Activated naive CD4-positive, alpha-beta T cell treated with anti-CD3 and anti-CD28 coated beads for 36 hours (primary cell): ENCODE measurements around the gene DIDO1. TPM values are rescaled to one million over a fixed set of nuclear protein-coding genes. Genes with fewer than 3 reads are reported as not detected.

ENCODE experiments used
- CTCF ChIA-PET: fragments of 350-600 bp; sonication (Branson Sonifier 250); formaldehyde crosslinking; loops from one replicate; lab custom pipeline; 2021; ENCODE audit warnings: antibody characterized with exemption; lab: Charles Lee
- DNase-seq: peaks from one replicate; pipeline ENCODE4 v3.0.0-alpha.2; 2020
- H3K27ac Mint-ChIP-seq: one replicate; pipeline ENCODE4 v1.8.0; 2021; ENCODE audit warnings: mild to moderate bottlenecking, mixed read lengths
- H3K27me3 Mint-ChIP-seq: one replicate; pipeline ENCODE4 v1.8.0; 2021; ENCODE audit warnings: low read depth, mixed read lengths
- H3K36me3 Mint-ChIP-seq: one replicate; pipeline ENCODE4 v1.8.0; 2021; ENCODE audit warnings: low read depth, mixed read lengths
- H3K4me1 Mint-ChIP-seq: one replicate; pipeline ENCODE4 v1.8.0; 2021; ENCODE audit warnings: low read depth, mixed read lengths
- H3K4me3 Mint-ChIP-seq: one replicate; pipeline ENCODE4 v1.8.0; 2021; ENCODE audit warnings: mild to moderate bottlenecking, moderate library complexity, mixed read lengths
- H3K9me3 Mint-ChIP-seq: one replicate; pipeline ENCODE4 v1.8.0; 2021; ENCODE audit warnings: mixed read lengths
- intact Hi-C: fragments of 100-400 bp; cut with micrococcal nuclease; formaldehyde crosslinking; loops from one replicate; pipeline ENCODE4 v1.15.1; 2023
- total RNA-seq, 2 experiments: library from RNA; stranded (reverse); gene quantifications; one replicate each; pipeline ENCODE4 v1.2.3, GENCODE V29; 2021

Gene DIDO1
- total RNA-seq, 2 experiments from 2014 or later, result 49.5 to 50.3 TPM

DNA sequence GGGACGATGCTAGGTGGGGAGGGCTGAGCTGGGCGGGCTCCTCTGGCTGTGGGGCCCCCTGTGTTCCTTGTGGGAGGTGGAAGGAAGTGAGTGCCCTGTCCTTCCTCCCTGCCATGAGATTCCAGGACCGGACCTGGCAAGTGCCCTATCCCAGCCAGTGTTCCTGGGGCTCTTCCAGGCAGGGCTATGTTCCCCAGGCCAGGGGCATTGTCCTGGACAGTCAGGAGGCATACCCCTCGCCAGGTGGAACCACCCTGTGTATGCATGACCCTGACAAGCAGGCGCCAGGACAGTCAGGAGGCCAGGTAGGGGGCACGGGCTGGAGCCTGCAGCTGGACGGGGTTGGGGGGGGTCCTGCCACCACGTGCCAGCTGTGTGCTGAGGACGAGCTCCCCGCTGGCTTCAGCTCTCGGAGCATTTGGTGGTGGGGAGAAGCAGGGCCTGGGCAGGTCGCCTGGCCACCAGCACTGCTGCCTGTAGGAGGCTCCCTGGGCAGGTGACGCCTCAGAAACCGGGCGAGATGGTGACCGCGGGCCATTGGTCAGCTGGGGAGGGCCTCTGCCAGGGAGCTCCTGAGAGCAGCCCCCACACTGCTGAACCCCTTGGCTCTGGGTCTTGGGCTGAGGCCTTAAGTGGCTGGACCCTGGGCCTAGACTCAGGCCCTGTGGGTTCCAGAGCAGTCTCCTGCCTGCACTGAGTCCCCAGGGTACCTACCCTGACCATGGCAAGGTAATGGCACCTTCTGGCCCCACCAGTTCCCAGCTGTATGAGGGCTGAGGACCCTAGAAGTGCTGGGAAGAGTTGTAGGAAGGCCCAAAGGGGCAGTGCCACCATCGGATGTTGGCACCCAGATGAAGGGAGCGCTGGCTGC lies 26.9 kb upstream of the DIDO1 start:
- DNase-seq, result no peak
- peaks cover 17% of the 10 kb centered on the region for H3K36me3 Mint-ChIP-seq
- peaks cover 29% of the 10 kb centered on the region for H3K4me1 Mint-ChIP-seq
- H3K27me3 Mint-ChIP-seq, result no peaks in the 10 kb centered on the region
- H3K9me3 Mint-ChIP-seq, result no peaks in the 10 kb centered on the region
- peak overlapping the region; percentile 69 for H3K4me3 Mint-ChIP-seq
- intact Hi-C loops, result no loop called here
- peak overlapping the region; percentile 46 for H3K27ac Mint-ChIP-seq
- CTCF ChIA-PET, result interaction anchor here (0.6 to 2.1 kb wide), 7 partner anchors 14 to 72 kb away, joined by 3 to 6 read pairs (median 3); no protein-coding TSS in a partner anchor

DNA sequence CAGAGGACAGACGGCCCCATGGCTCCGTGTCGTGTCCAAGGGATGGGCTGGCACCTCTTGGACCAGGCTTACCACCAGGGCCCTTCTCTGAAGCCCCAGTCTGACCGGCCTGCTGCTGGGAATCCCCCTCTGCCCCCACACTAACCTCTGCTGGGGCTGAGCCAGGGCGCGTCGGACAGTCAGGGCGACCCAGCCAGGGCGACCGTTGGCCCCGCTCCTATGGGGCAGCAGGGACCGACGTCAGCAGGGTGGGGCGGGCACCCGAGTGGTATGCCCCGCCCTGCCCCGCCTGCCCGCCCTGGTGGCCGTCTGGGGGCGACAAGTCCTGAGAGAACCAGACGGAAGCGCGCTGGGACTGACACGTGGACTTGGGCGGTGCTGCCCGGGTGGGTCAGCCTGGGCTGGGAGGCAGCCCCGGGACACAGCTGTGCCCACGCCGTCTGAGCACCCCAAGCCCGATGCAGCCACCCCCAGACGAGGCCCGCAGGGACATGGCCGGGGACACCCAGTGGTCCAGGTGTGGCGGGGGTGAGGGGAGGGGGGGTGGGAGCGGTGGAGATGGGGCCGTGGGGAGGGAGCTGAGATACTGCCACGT lies 26.2 kb upstream of the DIDO1 start, which contains the start of gene SLC17A9:
Gene SLC17A9 (plus strand): TSS at position 337 of the 595 bp plus-strand sequence. CDS start 122 bp downstream, at position 459.
- CTCF ChIA-PET, result interaction anchor here (0.6 to 1.6 kb wide), 6 partner anchors 14 to 73 kb away, joined by 3 to 6 read pairs (median 3); no protein-coding TSS in a partner anchor
- DNase-seq, result peak; percentile 46
- Mint-ChIP-seq H3K27ac (peak within 1 kb of the TSS; percentile 46), H3K27me3 (no peaks in the 10 kb centered on the region), H3K4me3 (peak within 1 kb of the TSS; percentile 69), H3K4me1 (peaks cover 26% of the 10 kb centered on the region), H3K36me3 (peaks cover 20% of the 10 kb centered on the region), H3K9me3 (no peaks in the 10 kb centered on the region)
- intact Hi-C loops, result no loop called here

DNA sequence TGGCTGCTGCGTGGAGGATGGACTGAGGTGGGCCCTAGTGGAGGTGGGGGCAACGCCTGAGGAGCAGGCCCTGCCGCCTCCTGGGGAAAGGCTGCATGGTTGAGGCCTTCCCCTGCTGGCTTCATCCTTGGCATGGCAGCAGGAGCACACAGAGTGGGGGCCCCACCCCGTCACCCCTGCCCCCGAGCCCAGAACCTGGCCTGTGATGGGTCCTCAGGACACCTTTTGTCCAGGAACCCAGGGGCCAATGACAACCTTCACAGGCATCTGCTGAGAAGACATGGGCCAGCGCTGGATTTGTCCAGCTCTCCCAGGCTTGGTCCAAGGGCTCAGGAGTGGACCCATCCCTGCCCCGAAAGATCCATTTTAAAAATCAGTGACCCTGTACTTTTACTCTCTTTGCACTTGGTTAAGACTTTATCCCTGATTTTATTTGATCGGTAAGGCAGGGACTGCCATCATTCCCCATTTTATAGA lies 25.6 kb upstream of the DIDO1 start:
- intact Hi-C loops, result no loop called here
- CTCF ChIA-PET, result interaction anchor here (1.6 kb wide), 1 partner anchor 13 kb away, joined by 4 read pairs; no protein-coding TSS in a partner anchor
- H3K27me3 Mint-ChIP-seq, result no peaks in the 10 kb centered on the region

DNA sequence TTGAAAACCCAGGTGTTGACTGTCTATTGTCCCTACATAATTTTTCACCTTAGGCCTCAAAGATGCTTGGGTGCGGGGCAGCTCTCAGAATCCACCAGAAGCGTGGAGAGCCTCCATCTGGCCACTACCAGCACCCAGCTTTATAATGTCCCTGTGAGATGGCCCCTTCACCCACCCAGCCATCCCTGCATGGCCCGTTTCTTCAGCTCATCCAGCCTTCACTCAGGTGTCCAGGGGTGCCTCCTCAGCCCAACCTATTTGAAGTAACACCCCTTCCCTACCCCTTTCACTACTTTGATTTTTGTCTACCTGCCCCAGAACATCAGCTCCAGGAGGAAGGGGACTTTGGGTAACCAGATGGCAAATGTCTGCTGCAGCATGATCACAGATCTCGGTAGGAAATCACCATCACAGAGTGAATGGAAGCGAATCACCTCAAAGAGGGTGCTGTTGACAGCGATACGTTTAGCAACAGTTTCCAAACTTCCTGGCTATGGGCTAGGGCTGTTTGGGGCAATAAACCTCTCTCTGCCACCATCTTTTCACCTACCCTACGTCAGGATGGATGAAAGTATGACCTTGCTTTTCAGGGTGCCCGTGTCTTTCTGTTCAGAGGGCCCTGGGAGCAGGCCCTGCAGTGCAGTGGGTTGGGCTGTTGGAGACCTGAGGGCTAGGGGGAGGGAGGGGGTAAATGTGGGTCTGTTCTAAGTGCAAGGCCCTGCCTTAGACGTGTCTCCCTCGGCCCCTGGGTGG lies 25.0 kb upstream of the DIDO1 start:
- CTCF ChIA-PET, result interaction anchor here (0.7 to 2.1 kb wide), 4 partner anchors 13 to 44 kb away, joined by 3 to 5 read pairs (median 3); partner anchors contain the start of gene GID8
- H3K4me1 Mint-ChIP-seq, result peaks cover 26% of the 10 kb centered on the region
- no peaks in the 10 kb centered on the region for H3K27me3 Mint-ChIP-seq
- no peak overlapping the region for H3K27ac Mint-ChIP-seq
- no peak for DNase-seq
- H3K4me3 Mint-ChIP-seq, result no peak overlapping the region
- peaks cover 23% of the 10 kb centered on the region for H3K36me3 Mint-ChIP-seq
- no peaks in the 10 kb centered on the region for H3K9me3 Mint-ChIP-seq
- intact Hi-C loops, result no loop called here

More for the DNA sequence above, 25.6 kb upstream of the DIDO1 start:
- Mint-ChIP-seq H3K36me3 (peaks cover 20% of the 10 kb centered on the region), H3K27ac (no peak overlapping the region), H3K9me3 (no peaks in the 10 kb centered on the region), H3K4me3 (peak overlapping the region; percentile 47), H3K4me1 (peaks cover 26% of the 10 kb centered on the region)
- no peak for DNase-seq

- no peak for DNase-seq
- Mint-ChIP-seq H3K4me3 (no peak overlapping the region), H3K27me3 (no peaks in the 10 kb centered on the region), H3K27ac (no peak overlapping the region), H3K9me3 (no peaks in the 10 kb centered on the region), H3K36me3 (peaks cover 26% of the 10 kb centered on the region), H3K4me1 (peaks cover 26% of the 10 kb centered on the region)
- CTCF ChIA-PET, result interaction anchor here (0.7 to 2.1 kb wide), 4 partner anchors 12 to 43 kb away, joined by 3 to 5 read pairs (median 3); partner anchors contain the start of gene GID8
- intact Hi-C loops, result no loop called here
Observed at GRCh38 chr20:62950741-62951140, 24.4 kb upstream of the DIDO1 start.

GRCh38 chr20:62949962-62950361 lies 23.7 kb upstream of the DIDO1 start:
- CTCF ChIA-PET, result interaction anchor here (1.0 to 2.1 kb wide), 4 partner anchors 11 to 59 kb away, joined by 3 to 5 read pairs (median 4); partner anchors contain the start of gene GID8
- no peak overlapping the region for H3K27ac Mint-ChIP-seq
- intact Hi-C loops, result no loop called here
- H3K36me3 Mint-ChIP-seq, result peaks cover 27% of the 10 kb centered on the region
- no peak for DNase-seq
- H3K27me3 Mint-ChIP-seq, result no peaks in the 10 kb centered on the region
- H3K4me3 Mint-ChIP-seq, result no peak overlapping the region
- H3K4me1 Mint-ChIP-seq, result peaks cover 26% of the 10 kb centered on the region
- no peaks in the 10 kb centered on the region for H3K9me3 Mint-ChIP-seq

- H3K4me1 Mint-ChIP-seq, result peaks cover 22% of the 10 kb centered on the region
- CTCF ChIA-PET, result interaction anchor here (1.0 to 2.1 kb wide), 3 partner anchors 11 to 60 kb away, joined by 3 to 5 read pairs (median 4); partner anchors contain the start of gene GID8
- H3K27me3 Mint-ChIP-seq, result no peaks in the 10 kb centered on the region
- H3K4me3 Mint-ChIP-seq, result no peak overlapping the region
- DNase-seq, result no peak
- no peaks in the 10 kb centered on the region for H3K9me3 Mint-ChIP-seq
- H3K27ac Mint-ChIP-seq, result no peak overlapping the region
- intact Hi-C loops, result no loop called here
- H3K36me3 Mint-ChIP-seq, result peaks cover 30% of the 10 kb centered on the region
Observed at GRCh38 chr20:62949153-62949821, 23.0 kb upstream of the DIDO1 start.

- Mint-ChIP-seq H3K27me3 (no peaks in the 10 kb centered on the region), H3K36me3 (peaks cover 35% of the 10 kb centered on the region), H3K9me3 (no peaks in the 10 kb centered on the region), H3K4me1 (peaks cover 8% of the 10 kb centered on the region), H3K4me3 (no peak overlapping the region), H3K27ac (no peak overlapping the region)
- CTCF ChIA-PET, result no interaction called here
- intact Hi-C loops, result no loop called here
- DNase-seq, result no peak
Observed at GRCh38 chr20:62947532-62948300, 21.4 kb upstream of the DIDO1 start.

- intact Hi-C loops, result no loop called here
- Mint-ChIP-seq H3K9me3 (no peaks in the 10 kb centered on the region), H3K36me3 (peaks cover 35% of the 10 kb centered on the region), H3K4me3 (no peak overlapping the region), H3K4me1 (peaks cover 5% of the 10 kb centered on the region), H3K27ac (no peak overlapping the region), H3K27me3 (no peaks in the 10 kb centered on the region)
- CTCF ChIA-PET, result no interaction called here
- no peak for DNase-seq
Observed at GRCh38 chr20:62946918-62947317, 20.6 kb upstream of the DIDO1 start.

DNA sequence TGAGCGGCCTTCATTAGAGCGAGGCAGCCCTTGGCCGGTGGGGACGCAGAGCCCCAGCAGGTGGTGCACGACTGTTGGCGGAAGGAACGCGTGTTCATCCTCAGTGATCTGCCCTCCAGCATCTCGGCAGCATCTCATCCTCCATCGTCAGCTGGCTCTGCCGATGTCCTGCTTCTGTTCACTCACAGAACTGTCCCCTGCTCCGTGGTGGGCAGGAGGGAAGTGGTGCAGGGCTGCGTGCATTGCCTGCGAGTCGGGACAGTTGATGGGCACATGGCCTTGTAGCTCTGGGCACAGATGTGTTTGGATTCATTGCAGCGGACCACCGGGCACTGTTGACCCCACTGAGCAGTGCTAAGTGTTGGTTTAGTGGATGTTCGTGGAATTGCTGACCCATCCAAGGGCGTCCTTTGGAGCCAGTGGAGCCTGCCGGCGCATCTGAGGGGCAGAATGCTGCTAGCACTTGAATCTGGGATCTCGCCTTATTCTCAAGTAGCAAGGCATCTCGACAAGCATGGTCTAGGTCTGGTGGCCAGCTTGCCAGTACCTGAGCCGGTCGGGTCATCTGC lies 19.6 kb upstream of the DIDO1 start:
- no peaks in the 10 kb centered on the region for H3K9me3 Mint-ChIP-seq
- H3K27ac Mint-ChIP-seq, result no peak overlapping the region
- H3K27me3 Mint-ChIP-seq, result no peaks in the 10 kb centered on the region
- peaks cover 42% of the 10 kb centered on the region for H3K36me3 Mint-ChIP-seq
- intact Hi-C loops, result no loop called here
- no peak overlapping the region for H3K4me3 Mint-ChIP-seq
- no peak for DNase-seq
- H3K4me1 Mint-ChIP-seq, result peaks cover 12% of the 10 kb centered on the region
- CTCF ChIA-PET, result no interaction called here
